ENCODE data around the gene NKX2-2. TPM values are rescaled to one million over a fixed set of nuclear protein-coding genes. Genes with fewer than 3 reads are reported as not detected.

NKX2-2 gene
- total and polyA plus RNA-seq, 9 donors = 0.04 to 0.35 (median 0.19) TPM

DNA sequence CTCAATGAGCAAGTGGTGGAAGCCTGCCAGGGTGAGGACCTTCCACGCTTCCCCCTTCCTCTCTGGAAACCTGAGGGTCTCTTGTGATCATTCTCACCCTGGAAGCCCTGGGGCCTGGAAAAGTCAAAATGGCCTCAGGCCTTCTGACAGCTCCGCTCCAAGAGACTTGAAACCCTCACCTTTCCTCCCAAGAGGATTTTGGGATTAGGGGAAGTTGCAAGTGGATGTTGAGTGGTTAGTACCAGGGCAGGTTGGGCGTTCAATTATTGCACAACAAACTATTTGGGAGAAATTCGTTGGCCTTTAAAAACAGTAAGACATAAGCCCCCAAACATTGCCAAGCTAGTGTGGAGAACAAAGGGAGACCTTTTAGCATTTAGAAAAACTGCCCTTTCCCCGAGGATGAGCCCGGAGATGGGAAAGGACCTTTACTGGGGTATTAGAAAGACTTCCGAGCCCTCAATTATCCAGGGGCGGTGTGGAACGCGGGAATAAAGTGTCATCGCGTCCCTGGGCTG lies 4.7 kb downstream of the NKX2-2 start:
- no peak for DNase-seq

DNA sequence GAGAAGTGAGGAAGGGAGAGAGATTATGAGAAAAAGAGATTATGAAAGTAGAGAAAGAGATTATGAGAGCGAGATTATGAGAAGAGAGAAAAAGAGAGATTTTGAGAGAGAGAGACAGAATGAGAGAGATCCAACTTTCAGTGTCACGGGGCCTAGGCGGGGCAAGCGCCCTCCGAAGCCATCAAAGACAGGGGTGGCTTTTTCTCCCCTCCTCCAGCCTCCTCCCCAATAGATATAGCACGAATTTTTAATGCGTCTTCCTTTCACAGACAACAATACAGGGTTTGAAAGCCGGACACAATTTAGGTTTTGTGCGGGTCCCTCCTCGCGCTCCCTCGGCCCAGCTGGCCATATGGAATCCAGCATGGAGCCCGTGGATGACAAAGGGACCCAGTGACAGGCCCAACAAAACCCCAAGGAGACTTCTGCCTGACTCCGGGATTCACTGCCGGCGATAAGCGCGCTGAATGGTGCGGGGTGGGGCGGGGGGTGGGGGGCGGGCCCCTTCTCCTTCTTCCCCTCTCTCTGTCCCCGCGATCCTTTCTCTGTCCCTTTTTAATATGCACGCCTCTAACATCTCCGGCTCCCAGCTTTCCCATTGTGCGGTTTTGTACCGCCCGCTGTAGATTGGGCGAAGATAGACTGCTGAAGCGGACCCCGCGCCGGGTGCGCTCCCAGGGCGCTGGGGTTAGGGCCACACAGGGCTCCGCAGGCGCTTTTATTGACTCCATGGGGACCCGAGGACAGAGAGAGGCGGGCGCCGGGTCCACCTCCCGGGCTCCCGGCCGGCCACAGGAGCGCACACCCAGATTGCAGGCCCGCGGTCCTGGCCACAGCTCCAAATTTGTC lies 5.4 kb downstream of the NKX2-2 start:
- Histone ChIP-seq H3K4me1 (ENCODE audit: control insufficient read depth, insufficient read depth, low read length) (peaks cover 37% of the 10 kb centered on the region), H3K36me3 (ENCODE audit: control insufficient read depth, insufficient read depth, low read length) (no peaks in the 10 kb centered on the region), H3K27ac (ENCODE audit: low read length) (no peak overlapping the region), H3K4me3 (ENCODE audit: low read length) (no peak overlapping the region), H3K9me3 (replicated peaks; ENCODE audit: control insufficient read depth, low read depth, low read length) (no peaks in the 10 kb centered on the region), H3K27me3 (ENCODE audit: control insufficient read depth, insufficient read depth, low read length) (peaks cover 97% of the 10 kb centered on the region)
- no peak for DNase-seq
- under 1% methylated on average over 35 of the region's 47 CpGs for WGBS (ENCODE audit: insufficient coverage)

More for the DNA sequence above, 4.7 kb downstream of the NKX2-2 start:
- no peaks in the 10 kb centered on the region for H3K36me3 ChIP-seq (ENCODE audit: control insufficient read depth, insufficient read depth, low read length)
- H3K27ac ChIP-seq (ENCODE audit: low read length) = no peak overlapping the region
- peaks cover 42% of the 10 kb centered on the region for H3K4me1 ChIP-seq (ENCODE audit: control insufficient read depth, insufficient read depth, low read length)
- H3K4me3 ChIP-seq (ENCODE audit: low read length) = no peak overlapping the region
- H3K27me3 ChIP-seq (ENCODE audit: control insufficient read depth, insufficient read depth, low read length) = peaks cover 98% of the 10 kb centered on the region
- WGBS (ENCODE audit: insufficient coverage) = 0% methylated on average over 8 of the region's 12 CpGs
- no peaks in the 10 kb centered on the region for H3K9me3 ChIP-seq (replicated peaks; ENCODE audit: control insufficient read depth, low read depth, low read length)

DNA sequence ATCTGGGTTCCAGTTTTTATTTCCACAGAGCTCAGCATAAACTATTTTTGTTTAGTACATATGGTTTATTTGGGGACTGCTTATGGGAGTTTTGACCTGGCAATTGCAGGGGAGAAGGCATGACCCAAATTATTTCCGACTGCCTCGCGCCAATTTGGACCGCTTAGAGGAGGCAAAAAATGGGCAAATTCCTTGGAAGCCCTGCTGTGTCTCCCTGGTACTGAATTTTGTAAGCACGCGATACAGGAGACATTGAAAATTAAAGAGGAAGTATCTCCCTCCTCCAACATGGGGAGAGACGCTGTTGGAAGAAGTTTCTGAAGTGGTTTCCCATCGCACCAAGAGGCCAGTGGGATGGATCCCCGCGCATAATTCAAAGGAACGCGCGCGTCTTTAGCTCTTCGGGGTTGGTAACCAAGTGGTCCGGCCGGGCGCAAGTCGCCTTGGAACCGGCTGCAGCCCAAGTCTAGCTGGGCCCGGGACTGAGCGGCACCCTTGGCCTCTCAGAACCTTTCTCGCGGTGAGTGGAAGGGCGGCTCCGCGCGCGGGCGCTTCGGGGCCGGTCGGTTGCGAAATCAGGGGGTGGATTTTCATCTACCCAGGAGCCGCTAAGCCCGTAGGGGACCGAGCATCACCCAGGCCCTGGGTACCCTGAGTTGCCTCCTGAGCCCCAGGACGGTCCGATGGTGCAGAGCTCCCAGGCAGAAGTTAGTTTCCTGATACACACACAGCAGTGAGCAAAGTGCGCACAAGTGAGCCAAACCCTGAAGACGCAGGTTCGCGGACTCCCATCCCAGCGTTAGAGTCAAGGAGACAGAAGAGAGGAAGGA lies 6.2 kb downstream of the NKX2-2 start:
- Histone ChIP-seq H3K4me1 (ENCODE audit: control insufficient read depth, insufficient read depth, low read length) (peaks cover 29% of the 10 kb centered on the region), H3K27me3 (ENCODE audit: control insufficient read depth, insufficient read depth, low read length) (peaks cover 97% of the 10 kb centered on the region)

DNA sequence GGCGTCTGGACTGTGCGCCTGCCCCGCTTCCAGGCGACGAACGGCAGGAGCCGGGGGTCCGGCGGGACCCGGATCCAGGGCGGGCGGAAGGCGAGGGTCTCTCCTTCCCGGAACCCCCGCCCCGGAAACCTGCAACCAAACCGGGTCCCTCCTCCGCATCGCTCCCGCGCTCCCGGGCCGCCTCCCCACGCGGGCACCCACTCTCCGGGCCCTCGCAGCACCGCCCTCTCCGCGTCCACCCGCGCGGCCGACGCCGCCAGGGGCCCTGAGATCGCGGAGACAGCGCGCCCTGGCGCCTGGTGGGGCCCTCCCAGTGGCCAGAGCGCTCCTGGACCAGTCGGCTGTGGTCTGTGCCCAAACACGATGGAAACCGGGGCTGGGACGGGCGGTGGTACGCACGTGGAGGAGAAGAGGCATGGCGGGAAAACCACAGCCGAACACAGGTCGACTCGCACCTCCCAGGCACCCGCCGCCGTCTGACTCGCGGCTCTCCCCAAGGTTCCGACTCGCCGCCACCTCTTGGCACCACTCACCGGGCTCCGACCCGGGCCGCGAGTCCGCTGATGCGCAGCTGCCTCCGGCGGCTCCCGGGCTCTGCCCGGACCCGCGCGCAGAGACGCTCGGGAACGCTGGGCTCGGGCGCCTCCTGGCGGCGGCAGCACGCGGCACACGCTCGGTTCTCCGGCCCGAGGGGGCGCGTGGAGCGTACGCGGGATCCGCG lies 7.9 kb downstream of the NKX2-2 start:
- peaks cover 88% of the 10 kb centered on the region for H3K27me3 ChIP-seq (ENCODE audit: control insufficient read depth, insufficient read depth, low read length)
- WGBS (ENCODE audit: insufficient coverage) = under 1% methylated on average over 95 of the region's 95 CpGs
- H3K27ac ChIP-seq (ENCODE audit: low read length) = no peak overlapping the region
- no peaks in the 10 kb centered on the region for H3K36me3 ChIP-seq (ENCODE audit: control insufficient read depth, insufficient read depth, low read length)
- no peaks in the 10 kb centered on the region for H3K9me3 ChIP-seq (replicated peaks; ENCODE audit: control insufficient read depth, low read depth, low read length)
- H3K4me1 ChIP-seq (ENCODE audit: control insufficient read depth, insufficient read depth, low read length) = peaks cover 21% of the 10 kb centered on the region
- peak overlapping the region; percentile 27 for H3K4me3 ChIP-seq (ENCODE audit: low read length)
- peak; percentile 54 for DNase-seq

More for the DNA sequence above, 6.2 kb downstream of the NKX2-2 start:
- H3K36me3 ChIP-seq (ENCODE audit: control insufficient read depth, insufficient read depth, low read length) = no peaks in the 10 kb centered on the region
- no peak overlapping the region for H3K4me3 ChIP-seq (ENCODE audit: low read length)
- 2% methylated on average over 37 of the region's 44 CpGs for WGBS (ENCODE audit: insufficient coverage)
- H3K9me3 ChIP-seq (replicated peaks; ENCODE audit: control insufficient read depth, low read depth, low read length) = no peaks in the 10 kb centered on the region
- DNase-seq = no peak
- H3K27ac ChIP-seq (ENCODE audit: low read length) = no peak overlapping the region

DNA sequence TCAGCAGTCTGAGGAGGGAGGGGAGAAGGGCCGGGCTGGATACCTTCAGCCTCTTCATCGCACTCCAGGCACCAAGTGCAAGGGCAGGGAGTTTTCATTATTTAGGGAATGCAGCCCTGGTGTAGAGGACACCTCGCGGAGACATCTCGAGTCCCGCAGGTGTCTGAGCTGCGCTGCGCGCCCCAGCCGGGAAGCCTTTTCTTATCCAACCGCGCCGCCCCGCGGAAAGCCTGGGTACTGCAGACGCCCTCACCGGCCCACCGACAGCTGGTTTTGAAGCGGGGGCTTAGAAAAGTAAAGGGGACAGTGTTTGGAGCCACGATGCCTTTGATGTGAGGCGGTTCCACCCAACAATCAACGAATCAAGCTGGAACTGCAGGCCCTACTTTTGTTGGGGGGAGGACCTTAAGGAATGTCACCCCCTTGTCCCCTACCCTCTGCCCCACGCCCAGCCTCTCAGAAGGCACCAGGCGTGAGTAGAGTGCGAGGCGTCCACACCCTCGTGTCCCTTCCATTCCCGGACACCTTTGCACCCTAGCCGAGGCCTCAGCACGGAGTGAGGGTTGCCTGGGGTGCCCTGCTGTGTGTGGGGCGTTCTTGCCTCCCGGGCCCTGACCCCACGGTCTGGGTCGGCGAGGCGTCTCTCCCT lies 8.6 kb downstream of the NKX2-2 start:
- peak; percentile 37 for DNase-seq
- Histone ChIP-seq H3K36me3 (ENCODE audit: control insufficient read depth, insufficient read depth, low read length) (no peaks in the 10 kb centered on the region), H3K4me3 (ENCODE audit: low read length) (no peak overlapping the region), H3K27ac (ENCODE audit: low read length) (no peak overlapping the region), H3K4me1 (ENCODE audit: control insufficient read depth, insufficient read depth, low read length) (peaks cover 21% of the 10 kb centered on the region), H3K9me3 (replicated peaks; ENCODE audit: control insufficient read depth, low read depth, low read length) (no peaks in the 10 kb centered on the region), H3K27me3 (ENCODE audit: control insufficient read depth, insufficient read depth, low read length) (peaks cover 87% of the 10 kb centered on the region)
- WGBS (ENCODE audit: insufficient coverage) = 2% methylated on average over 24 of the region's 36 CpGs

DNA sequence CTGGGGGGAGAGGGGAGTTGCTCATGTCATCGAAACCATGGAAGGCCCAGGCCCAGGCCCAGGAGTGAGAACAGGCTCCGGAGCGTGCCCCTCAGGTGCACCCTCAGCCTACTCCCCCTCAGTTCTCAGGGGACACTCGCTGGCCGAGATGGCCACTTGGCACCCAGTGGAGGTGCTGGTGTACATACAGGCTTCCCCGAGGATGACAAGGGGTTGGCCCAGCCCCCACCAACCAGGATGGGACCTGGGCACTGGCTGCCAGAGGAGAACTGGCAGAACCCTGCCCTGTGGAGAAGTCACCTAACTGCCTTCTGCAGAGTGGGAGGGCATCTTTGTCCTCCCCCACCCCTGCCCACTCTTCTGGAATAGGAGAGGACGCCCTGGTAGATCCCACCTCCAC lies 9.5 kb downstream of the NKX2-2 start:
- no peak for DNase-seq
- Histone ChIP-seq H3K27me3 (ENCODE audit: control insufficient read depth, insufficient read depth, low read length) (peaks cover 83% of the 10 kb centered on the region), H3K9me3 (replicated peaks; ENCODE audit: control insufficient read depth, low read depth, low read length) (no peaks in the 10 kb centered on the region), H3K36me3 (ENCODE audit: control insufficient read depth, insufficient read depth, low read length) (no peaks in the 10 kb centered on the region), H3K4me1 (ENCODE audit: control insufficient read depth, insufficient read depth, low read length) (peaks cover 12% of the 10 kb centered on the region), H3K27ac (ENCODE audit: low read length) (no peak overlapping the region), H3K4me3 (ENCODE audit: low read length) (no peak overlapping the region)
- 70% methylated on average over 3 of the region's 7 CpGs for WGBS (ENCODE audit: insufficient coverage)

DNA sequence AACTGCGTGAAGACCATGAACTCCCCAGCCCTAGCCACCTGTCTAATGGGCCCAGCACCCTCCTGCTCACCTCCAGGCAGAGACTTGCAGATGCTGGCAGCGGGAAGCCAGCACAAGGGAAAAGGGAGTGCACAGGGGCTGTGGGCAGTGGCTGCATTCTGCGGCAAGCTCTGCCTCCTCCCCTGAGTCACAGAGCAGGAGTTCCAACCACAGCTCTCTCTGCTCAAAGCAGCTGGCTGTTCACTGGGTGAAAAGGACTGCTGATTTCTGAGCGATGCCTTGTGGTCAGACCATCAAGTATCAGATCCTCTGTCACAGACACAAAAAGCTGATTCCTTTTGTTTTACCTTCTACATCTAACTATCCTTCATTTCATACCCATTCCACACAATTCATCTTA lies 10.5 kb downstream of the NKX2-2 start:
- 70% methylated on average over 4 of the region's 4 CpGs for WGBS (ENCODE audit: insufficient coverage)
- H3K4me3 ChIP-seq (ENCODE audit: low read length) = no peak overlapping the region
- no peak for DNase-seq
- H3K36me3 ChIP-seq (ENCODE audit: control insufficient read depth, insufficient read depth, low read length) = no peaks in the 10 kb centered on the region
- no peak overlapping the region for H3K27ac ChIP-seq (ENCODE audit: low read length)
- H3K9me3 ChIP-seq (replicated peaks; ENCODE audit: control insufficient read depth, low read depth, low read length) = no peaks in the 10 kb centered on the region
- H3K4me1 ChIP-seq (ENCODE audit: control insufficient read depth, insufficient read depth, low read length) = peaks cover 11% of the 10 kb centered on the region
- peaks cover 82% of the 10 kb centered on the region for H3K27me3 ChIP-seq (ENCODE audit: control insufficient read depth, insufficient read depth, low read length)

DNA sequence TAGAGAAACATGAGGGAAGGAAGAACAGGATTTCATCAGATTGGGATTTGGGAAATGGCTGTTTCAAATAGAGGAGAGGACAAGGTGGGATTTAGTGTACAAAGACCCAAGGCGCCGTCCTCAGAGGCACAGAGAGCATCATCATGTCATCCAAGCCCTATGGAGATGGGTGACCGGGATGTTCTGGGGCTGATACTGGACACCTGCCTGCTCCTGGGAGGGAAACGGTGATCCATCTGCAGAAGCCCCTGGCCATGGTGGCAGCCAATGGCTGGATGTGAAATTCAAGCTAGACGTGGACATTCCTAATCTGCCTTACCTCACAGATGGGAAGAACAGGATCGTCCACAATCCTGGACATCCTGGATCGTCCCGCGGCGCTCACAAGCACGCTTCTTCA lies 12.7 kb downstream of the NKX2-2 start:
- peaks cover 67% of the 10 kb centered on the region for H3K27me3 ChIP-seq (ENCODE audit: control insufficient read depth, insufficient read depth, low read length)

DNA sequence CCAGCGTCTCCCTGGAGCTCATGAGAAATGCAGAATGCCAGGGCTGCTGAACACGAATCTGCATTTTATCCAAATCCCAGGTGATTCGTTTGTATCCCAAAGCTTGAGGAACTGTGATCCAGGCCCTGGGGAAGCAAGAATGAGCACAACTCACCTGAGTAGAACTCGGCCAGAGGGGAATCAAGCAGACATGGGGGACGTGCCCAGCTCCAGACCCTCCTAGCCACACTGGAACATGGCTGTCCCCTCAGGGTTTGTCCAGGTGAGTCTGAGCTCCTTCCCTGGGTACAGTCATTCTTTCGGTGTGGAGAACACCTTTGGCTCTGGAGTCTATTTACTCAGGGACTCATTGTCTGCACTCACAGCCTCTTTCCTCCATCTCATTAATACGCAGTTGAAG lies 13.3 kb downstream of the NKX2-2 start:
- H3K27ac ChIP-seq (ENCODE audit: low read length) = no peak overlapping the region
- DNase-seq = no peak
- WGBS (ENCODE audit: insufficient coverage) = 66% methylated on average over 6 of the region's 7 CpGs
- no peaks in the 10 kb centered on the region for H3K9me3 ChIP-seq (replicated peaks; ENCODE audit: control insufficient read depth, low read depth, low read length)
- no peak overlapping the region for H3K4me3 ChIP-seq (ENCODE audit: low read length)
- no peaks in the 10 kb centered on the region for H3K36me3 ChIP-seq (ENCODE audit: control insufficient read depth, insufficient read depth, low read length)
- peaks cover 3% of the 10 kb centered on the region for H3K4me1 ChIP-seq (ENCODE audit: control insufficient read depth, insufficient read depth, low read length)
- H3K27me3 ChIP-seq (ENCODE audit: control insufficient read depth, insufficient read depth, low read length) = peaks cover 61% of the 10 kb centered on the region

More for the DNA sequence above, 12.7 kb downstream of the NKX2-2 start:
- DNase-seq = no peak
- Histone ChIP-seq H3K4me3 (ENCODE audit: low read length) (no peak overlapping the region), H3K27ac (ENCODE audit: low read length) (no peak overlapping the region), H3K4me1 (ENCODE audit: control insufficient read depth, insufficient read depth, low read length) (peaks cover 9% of the 10 kb centered on the region), H3K36me3 (ENCODE audit: control insufficient read depth, insufficient read depth, low read length) (no peaks in the 10 kb centered on the region), H3K9me3 (replicated peaks; ENCODE audit: control insufficient read depth, low read depth, low read length) (no peaks in the 10 kb centered on the region)
- WGBS (ENCODE audit: insufficient coverage) = 95% methylated on average over 9 of the region's 11 CpGs
